GF-D8 (cell line): ENCODE results near the gene USP5.

Experiments
- DNase-seq: peaks from one replicate; lab custom pipeline; 2025; lab: John Stamatoyannopoulos, UW

The USP5 gene

GRCh38 chr12:6912164-6912935, 60.4 kb downstream of the USP5 start:
- DNase-seq, result no peak

- DNase-seq, result no peak
Observed at GRCh38 chr12:6914246-6914946, 62.4 kb downstream of the USP5 start, which contains the start of gene ENO2. Gene ENO2 (plus strand): TSS chr12:6914580. CDS start chr12:6915833, 1,253 bp downstream.

GRCh38 chr12:6914947-6915788, 63.2 kb downstream of the USP5 start:
- no peak for DNase-seq

- DNase-seq, result no peak
Observed at GRCh38 chr12:6915789-6916285, 63.9 kb downstream of the USP5 start.
